ENCODE results near the gene EDDM3A.

The EDDM3A gene

DNA sequence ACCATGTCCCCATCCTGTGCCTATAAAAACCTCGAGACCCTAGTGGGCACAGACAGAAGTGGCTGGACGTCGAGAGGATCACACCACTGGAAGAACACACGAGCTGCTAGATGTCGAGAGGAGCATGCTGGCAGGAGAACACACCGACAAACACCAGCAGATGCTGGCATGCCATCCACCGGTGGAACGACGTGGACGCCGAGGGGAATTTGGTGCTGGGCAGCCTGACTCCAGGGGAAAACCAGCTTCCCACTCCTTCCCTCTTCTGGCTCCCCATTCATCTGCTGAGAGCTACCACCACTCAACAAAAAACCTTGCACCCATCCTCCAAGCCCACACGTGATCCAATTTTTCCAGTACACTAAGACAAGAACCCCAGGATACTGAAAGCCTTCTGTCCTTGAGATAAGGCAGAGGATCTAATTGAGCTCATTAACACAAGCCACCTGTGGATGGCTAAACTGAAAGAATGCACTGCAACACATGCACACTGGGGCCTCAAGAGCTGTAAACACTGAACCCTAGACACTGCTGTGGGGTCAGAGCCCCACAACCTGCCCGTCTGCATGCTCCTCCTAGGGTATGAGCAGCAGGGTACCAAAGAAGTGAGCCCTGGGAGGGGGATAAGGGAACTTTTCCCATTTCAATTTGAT is 44.9 kb downstream of the EDDM3A start:
- no peak for DNase-seq

DNA sequence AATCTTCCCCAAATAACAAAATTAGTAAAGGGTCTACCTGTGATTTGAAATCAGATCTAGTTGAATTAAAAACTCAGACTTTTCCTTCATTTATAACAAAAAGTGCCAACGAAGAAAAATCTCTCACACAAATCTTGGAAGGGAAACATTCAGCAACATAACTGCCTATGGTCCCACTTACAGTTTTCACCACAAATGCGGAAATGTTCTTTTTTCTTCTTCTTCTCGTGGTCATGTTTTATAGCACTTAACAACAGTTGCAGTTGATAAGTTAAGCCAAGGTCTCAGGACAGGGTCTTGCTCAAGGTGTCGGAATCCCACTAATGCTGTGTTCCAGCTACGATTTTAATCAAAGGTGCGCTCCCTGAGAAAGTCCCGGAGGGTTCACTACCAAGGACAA is 45.5 kb downstream of the EDDM3A start:
- no peak for DNase-seq

DNA sequence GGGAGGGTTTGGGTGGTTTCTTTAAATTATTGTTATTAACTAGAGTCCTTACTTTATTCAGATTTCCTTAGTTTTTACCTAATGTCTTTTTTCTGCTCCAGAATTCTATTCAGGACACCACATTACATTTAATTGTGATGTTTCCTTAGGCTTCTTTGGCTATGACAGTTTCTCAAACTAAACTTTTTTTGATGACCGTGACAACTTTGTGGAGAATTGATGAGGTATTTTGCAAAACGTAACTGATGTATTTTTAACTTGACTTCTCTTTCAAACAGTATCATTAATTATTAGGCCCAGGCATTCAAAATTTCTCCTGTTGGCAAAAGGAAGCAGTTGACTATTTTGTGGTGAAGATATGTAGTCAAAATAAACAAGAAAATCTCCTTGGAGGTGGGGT is 45.9 kb downstream of the EDDM3A start:
- DNase-seq = no peak

GRCh38 chr14:20792556-20792955 is 46.9 kb downstream of the EDDM3A start:
- DNase-seq = no peak

DNA sequence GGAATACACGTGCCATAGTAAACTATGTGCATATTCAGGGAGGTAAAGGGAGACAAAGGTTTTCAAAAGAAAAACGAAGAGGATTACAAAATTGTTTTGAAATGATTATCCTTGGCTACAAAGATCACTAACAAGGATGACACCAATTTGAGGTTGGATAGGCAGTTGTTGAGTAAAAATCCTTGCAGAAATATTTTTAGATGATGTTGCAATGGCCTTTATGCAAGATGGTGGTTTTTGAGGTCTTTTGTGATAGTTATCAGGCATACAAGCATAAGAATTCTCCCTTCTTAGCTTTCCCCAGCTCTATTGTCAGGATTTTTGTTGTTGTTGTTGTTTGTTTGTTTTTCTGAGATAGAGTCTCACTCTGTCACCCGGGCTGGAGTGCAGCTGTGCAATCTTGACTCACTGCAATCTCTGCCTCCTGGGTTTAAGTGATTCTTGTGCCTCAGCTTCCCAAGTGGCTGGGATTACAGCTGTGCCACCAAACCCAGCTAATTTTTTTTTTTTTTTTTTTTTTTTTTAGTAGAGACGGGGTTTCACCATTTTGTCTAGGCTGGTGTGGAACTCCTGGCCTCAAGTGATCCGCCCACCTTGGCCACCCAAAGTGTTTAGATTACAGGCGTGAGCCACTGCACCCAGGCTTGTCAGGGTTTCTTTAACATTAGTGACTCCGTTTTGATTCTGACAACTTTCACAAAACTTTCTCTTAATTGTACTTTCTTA is 49.1 kb downstream of the EDDM3A start:
- DNase-seq = no peak

DNA sequence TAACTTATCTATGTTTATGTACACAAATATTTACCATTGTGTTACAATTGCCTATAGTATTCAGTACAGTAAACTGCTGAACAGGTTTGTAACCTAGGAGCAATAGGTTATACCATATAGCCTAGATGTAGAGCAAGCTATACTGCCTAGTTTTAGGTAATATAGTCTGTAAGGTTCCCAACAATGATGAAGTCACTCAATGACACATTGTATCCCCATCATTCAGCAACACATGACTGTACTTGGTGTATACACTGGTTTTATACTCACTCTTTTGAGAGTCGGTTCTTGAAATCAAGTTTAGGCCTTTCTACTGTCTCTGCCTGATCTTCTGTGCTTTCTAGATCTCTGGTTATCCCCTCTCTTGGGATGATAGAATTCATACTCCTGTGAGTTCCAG is 51.5 kb downstream of the EDDM3A start:
- no peak for DNase-seq
